Measurements from ENCODE around the gene TMEM129.

TMEM129 gene

GRCh38 chr4:1669270-1669669 is 51.9 kb downstream of the TMEM129 start:
- DNase-seq (ENCODE audit: low read depth), result no peak

- no peak for DNase-seq (ENCODE audit: low read depth)
Observed at GRCh38 chr4:1668488-1668840, 52.7 kb downstream of the TMEM129 start.

- DNase-seq (ENCODE audit: low read depth), result no peak
Observed at GRCh38 chr4:1667273-1667672, 53.9 kb downstream of the TMEM129 start.

GRCh38 chr4:1666391-1666790 is 54.7 kb downstream of the TMEM129 start:
- no peak for DNase-seq (ENCODE audit: low read depth)

Measured in stimulated activated CD4-positive, alpha-beta T cell treated with anti-CD3 and anti-CD28 coated beads, Interleukin-2, amount 100 ng/mL, for 4 hours (primary cell).